ENCODE results near the gene UBA3.

The UBA3 gene

DNA sequence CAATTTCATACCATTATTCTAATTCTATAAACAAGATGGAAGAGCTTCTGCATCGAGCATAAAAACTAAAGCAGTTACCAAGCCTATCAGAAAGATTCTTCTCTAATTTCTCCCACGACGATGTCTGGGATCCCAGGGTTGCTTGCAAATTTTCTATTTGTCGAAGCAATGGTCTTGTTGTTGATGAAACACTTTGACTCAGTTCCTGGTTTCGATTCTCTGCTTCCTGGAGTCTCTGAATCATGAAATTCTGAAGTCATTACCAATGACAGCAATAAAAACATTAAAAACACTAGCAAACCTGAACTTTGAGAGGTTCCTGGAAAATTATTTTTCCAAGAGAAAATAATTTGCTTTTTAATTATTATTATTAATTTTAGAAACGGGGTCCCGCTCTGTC lies 46.7 kb downstream of the UBA3 start:
- no peak for TF ChIP-seq CTCF (IDR thresholded peaks at IDR 0.05)

DNA sequence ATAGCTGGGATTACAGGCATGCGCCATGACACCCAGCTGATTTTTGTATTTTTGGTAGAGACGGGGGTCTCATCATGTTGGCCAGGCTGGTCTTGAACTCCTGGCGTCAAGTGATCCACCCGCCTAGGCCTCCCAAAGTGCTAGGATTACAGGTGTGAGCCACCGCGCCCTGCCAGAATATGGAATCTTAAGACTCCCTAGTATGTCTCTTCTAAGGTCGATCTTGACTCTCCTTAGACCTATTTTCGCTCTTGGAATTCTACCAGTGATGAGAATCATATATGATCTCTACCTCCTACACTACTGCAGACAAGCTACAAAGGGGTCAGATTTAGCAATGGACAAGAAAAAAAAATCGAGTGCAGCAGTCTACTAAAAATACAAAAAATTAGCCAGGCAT lies 47.4 kb downstream of the UBA3 start:
- TF ChIP-seq CTCF (IDR thresholded peaks at IDR 0.05), result no peak

- TF ChIP-seq CTCF (IDR thresholded peaks at IDR 0.05), result no peak
Measured at GRCh38 chr3:69032142-69032541, 48.0 kb downstream of the UBA3 start.

- no peak for TF ChIP-seq CTCF (IDR thresholded peaks at IDR 0.05)
Measured at GRCh38 chr3:69031635-69032034, 48.5 kb downstream of the UBA3 start.

- TF ChIP-seq CTCF (IDR thresholded peaks at IDR 0.05), result no peak
Measured at GRCh38 chr3:69020857-69021256, 59.3 kb downstream of the UBA3 start.

DNA sequence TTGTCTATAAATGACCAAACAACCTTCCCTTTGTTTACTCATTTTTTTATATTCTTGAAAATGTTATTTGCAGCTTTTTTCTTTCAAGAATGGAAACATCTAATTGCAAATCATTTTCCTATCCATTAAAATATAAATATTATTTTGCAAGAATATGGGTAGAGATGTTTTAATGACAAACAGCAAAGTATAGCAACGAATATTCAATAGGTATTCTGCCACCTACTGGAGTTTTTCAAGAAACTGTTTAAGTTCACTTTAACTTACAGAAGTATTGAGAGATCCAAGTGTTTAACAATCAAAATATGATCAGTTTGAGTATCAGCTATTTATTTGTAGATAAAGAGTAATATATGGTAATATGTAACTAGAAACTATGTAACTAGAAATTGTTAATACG lies 59.7 kb downstream of the UBA3 start:
- TF ChIP-seq CTCF (IDR thresholded peaks at IDR 0.05), result peak; percentile 54

DNA sequence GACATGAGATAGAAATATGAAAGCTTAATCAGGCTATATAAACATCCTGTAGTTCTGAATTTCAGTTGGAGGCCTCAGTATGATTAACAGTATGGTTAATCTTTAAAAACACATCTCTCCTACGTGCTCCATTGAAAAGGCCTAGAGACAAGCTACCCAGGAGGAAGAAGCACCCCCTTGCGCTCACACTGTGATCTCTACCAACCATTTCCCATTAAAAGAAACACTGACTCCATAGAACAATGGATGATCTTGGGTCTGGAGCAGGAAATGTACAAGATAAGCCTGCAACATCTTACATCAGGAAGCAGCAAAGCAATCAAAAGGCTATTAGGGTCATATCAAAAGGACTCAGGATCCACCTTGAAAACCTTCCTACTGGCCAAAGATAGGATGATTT lies 63.3 kb downstream of the UBA3 start:
- TF ChIP-seq CTCF (IDR thresholded peaks at IDR 0.05), result no peak

DNA sequence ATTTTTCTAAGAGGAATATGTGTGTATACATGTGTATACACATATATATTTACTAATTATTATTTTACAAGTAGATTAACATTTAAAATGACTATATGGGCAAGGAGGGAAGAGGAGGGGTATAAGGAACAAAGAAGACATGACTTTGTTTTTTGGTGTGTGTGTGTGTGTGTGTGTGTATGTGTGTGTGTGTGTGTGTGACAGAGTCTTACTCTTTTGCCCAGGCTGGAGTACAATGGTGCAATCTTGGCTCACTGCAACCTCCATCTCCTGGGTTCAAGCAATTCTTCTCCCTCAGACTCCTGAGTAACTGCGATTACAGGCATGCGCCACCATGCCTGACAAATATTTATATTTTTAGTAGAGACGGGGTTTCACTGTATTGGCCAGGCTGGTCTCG lies 64.1 kb downstream of the UBA3 start:
- no peak for TF ChIP-seq CTCF (IDR thresholded peaks at IDR 0.05)

Measured in LNCAP (cell line).